ENCODE measurements around the gene FADS3.

- TF ChIP-seq CTCF (IDR thresholded peaks at IDR 0.05; ENCODE audit: low read length) = no peak
- no peak for TF ChIP-seq EZH2 (IDR thresholded peaks at IDR 0.05; ENCODE audit: borderline replicate concordance, low read length)
Observed at GRCh38 chr11:61901397-61901796, 10.1 kb upstream of the FADS3 start.
